PC-3 (cell line): Measurements from ENCODE around the gene PTPRQ. TPM values are rescaled to one million over a fixed set of nuclear protein-coding genes. Genes with fewer than 3 reads are reported as not detected.

ENCODE experiments used
- ATAC-seq: fragments of 200-7000 bp; cut with Tn5 transposase; 2 replicates; pipeline ENCODE4 v1.9.1; 2020; ENCODE audit warnings: mild to moderate bottlenecking, moderate library complexity
- BruUV-seq: library from RNA; stranded (reverse); fragments of 400-500 nt; replicated peaks from 2 replicates; lab custom pipeline; 2021; lab: Mats Ljungman, UMichigan
- CTCF ChIA-PET: fragments of 300-600 bp; sonication (Branson Sonifier 250); formaldehyde crosslinking; loops from one replicate; lab custom pipeline; 2022; ENCODE audit warnings: antibody characterized with exemption; lab: Charles Lee
- POLR2A ChIA-PET: fragments of 300-600 bp; sonication (Branson Sonifier 250); formaldehyde crosslinking; loops from one replicate; lab custom pipeline; 2022; ENCODE audit warnings: antibody characterized with exemption; ENCODE audit not compliant: unreplicated experiment; lab: Charles Lee
- DNase-seq: peaks from one replicate; pipeline ENCODE4 v3.0.0-alpha.2; 2015
- H2AFZ ChIP-seq: fragments of 300-600 bp; sonication (generic); 2 replicates; pipeline ENCODE4 v1.6.0; 2016; ENCODE audit warnings: antibody characterized with exemption, low read length
- H3F3A ChIP-seq: fragments of 300-600 bp; sonication (generic); one replicate; pipeline ENCODE4 v1.6.0; 2017; ENCODE audit warnings: antibody characterized with exemption, low read length, control low read depth, mild to moderate bottlenecking; ENCODE audit not compliant: unreplicated experiment
- H3K27ac ChIP-seq: fragments of 300-600 bp; sonication (generic); 2 replicates; pipeline ENCODE4 v1.5.1; 2016; ENCODE audit warnings: mild to moderate bottlenecking, low read length
- H3K27me3 ChIP-seq: fragments of 300-600 bp; sonication (generic); 2 replicates; pipeline ENCODE4 v1.6.1; 2016; ENCODE audit warnings: low read length, mixed read lengths
- H3K36me3 ChIP-seq: fragments of 300-600 bp; sonication (generic); 2 replicates; pipeline ENCODE4 v1.6.1; 2016; ENCODE audit warnings: low read depth, mixed run types, low read length, mixed read lengths
- H3K4me1 ChIP-seq: fragments of 300-600 bp; sonication (generic); 2 replicates; pipeline ENCODE4 v1.5.1; 2016; ENCODE audit warnings: low read length; ENCODE audit not compliant: insufficient read depth
- H3K4me2 ChIP-seq: fragments of 300-600 bp; sonication (generic); 2 replicates; pipeline ENCODE4 v1.6.0; 2016; ENCODE audit warnings: low read length
- H3K4me3 ChIP-seq: fragments of 300-600 bp; sonication (generic); 2 replicates; pipeline ENCODE4 v1.5.1; 2016; ENCODE audit warnings: mild to moderate bottlenecking, low read length, mixed read lengths
- H3K79me2 ChIP-seq: fragments of 300-600 bp; sonication (generic); 2 replicates; pipeline ENCODE4 v1.6.1; 2017; ENCODE audit warnings: low read length, mixed read lengths
- H3K9ac ChIP-seq: fragments of 300-600 bp; sonication (generic); 2 replicates; pipeline ENCODE4 v1.6.0; 2016; ENCODE audit warnings: mild to moderate bottlenecking, low read length
- H3K9me2 ChIP-seq: fragments of 300-600 bp; sonication (generic); replicated peaks from 2 replicates; pipeline ENCODE4 v1.6.1; 2016; ENCODE audit warnings: mixed run types, low read length, mixed read lengths
- H3K9me3 ChIP-seq: fragments of 300-600 bp; sonication (generic); 2 replicates; pipeline ENCODE4 v1.6.1; 2016; ENCODE audit warnings: low read length, mixed read lengths
- H4K20me1 ChIP-seq: fragments of 300-600 bp; sonication (generic); 2 replicates; pipeline ENCODE4 v1.6.1; 2016; ENCODE audit warnings: low read length, mixed read lengths
- CTCF ChIP-seq: fragments of 300-600 bp; sonication (generic); conservative IDR thresholded peaks from 2 replicates; pipeline ENCODE4 v1.5.1; 2017; ENCODE audit warnings: antibody characterized with exemption, low read depth, mild to moderate bottlenecking, low read length
- EZH2 ChIP-seq: fragments of 300-600 bp; sonication (generic); IDR thresholded peaks from one replicate; pipeline ENCODE4 v1.6.1; 2017; ENCODE audit warnings: antibody characterized with exemption, mild to moderate bottlenecking, low read length; ENCODE audit not compliant: unreplicated experiment
- EZH2phosphoT487 ChIP-seq: fragments of 300-600 bp; sonication (generic); IDR thresholded peaks from 2 replicates; pipeline ENCODE4 v1.6.1; 2018; ENCODE audit warnings: mild to moderate bottlenecking, antibody characterized with exemption, low read length, borderline replicate concordance
- intact Hi-C: fragments of 100-400 bp; cut with micrococcal nuclease; formaldehyde crosslinking; loops from 2 replicates; pipeline ENCODE4 v1.9.0; 2023
- total RNA-seq: library from RNA; depleted of rRNA; stranded (reverse); fragments of >200 nt; gene quantifications from 2 replicates; pipeline ENCODE4 v1.2.3, GENCODE V29; 2014

Gene PTPRQ
- total RNA-seq, 1 experiment from 2014 or later: 0.07 TPM

- CTCF ChIA-PET: interaction anchor here (0.6 kb wide), 1 partner anchor 25 kb away, joined by 3 read pairs; no protein-coding TSS in a partner anchor
- H3K9ac ChIP-seq: no peak overlapping the region
- H4K20me1 ChIP-seq: no peaks in the 10 kb centered on the region
- no peaks in the 10 kb centered on the region for H3K9me2 ChIP-seq
- no peaks in the 10 kb centered on the region for H3K4me1 ChIP-seq
- TF ChIP-seq EZH2phosphoT487 (no peak), CTCF (no peak), EZH2 (no peak)
- intact Hi-C loops: no loop called here
- no peak overlapping the region for H3K4me3 ChIP-seq
- no peak overlapping the region for H3K4me2 ChIP-seq
- no peak overlapping the region for H3K27ac ChIP-seq
- no peaks in the 10 kb centered on the region for H3K9me3 ChIP-seq
- peaks cover 55% of the 10 kb centered on the region for H3K27me3 ChIP-seq
- no peaks in the 10 kb centered on the region for H3K36me3 ChIP-seq
- H2AFZ ChIP-seq: no peak overlapping the region
- POLR2A ChIA-PET: no interaction called here
- BruUV-seq: no TSS peak
- H3K79me2 ChIP-seq: no peaks in the 10 kb centered on the region
- no peak for DNase-seq
- H3F3A ChIP-seq: no peaks in the 10 kb centered on the region
- ATAC-seq: no peak
Observed at GRCh38 chr12:80710727-80711449, 266.9 kb downstream of the PTPRQ start.

DNA sequence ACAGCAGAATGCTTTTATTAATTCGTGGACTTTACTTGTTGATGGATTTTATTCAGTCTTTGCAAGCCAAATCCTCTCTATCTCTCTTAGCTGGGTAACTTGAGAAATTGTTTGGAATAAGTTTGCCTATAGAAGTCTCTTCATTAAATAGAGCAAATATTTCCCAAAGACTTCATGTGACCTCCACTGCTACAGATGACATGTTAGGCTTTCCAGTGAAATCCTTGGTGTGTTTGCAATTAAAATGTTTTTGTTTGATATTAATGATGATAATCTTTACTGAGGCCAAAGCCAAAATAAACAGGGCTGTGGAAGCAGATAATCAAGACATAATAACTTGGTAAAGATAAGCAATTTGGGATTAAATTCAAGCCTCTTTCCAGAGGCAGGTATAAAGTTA is 267.8 kb downstream of the PTPRQ start:
- Histone ChIP-seq H3K36me3 (no peaks in the 10 kb centered on the region), H3K4me3 (no peak overlapping the region), H3K9me3 (no peaks in the 10 kb centered on the region), H3K4me1 (no peaks in the 10 kb centered on the region), H3F3A (no peaks in the 10 kb centered on the region), H2AFZ (no peak overlapping the region), H3K27ac (no peak overlapping the region), H3K9ac (no peak overlapping the region), H3K4me2 (no peak overlapping the region), H4K20me1 (no peaks in the 10 kb centered on the region), H3K27me3 (peaks cover 57% of the 10 kb centered on the region), H3K79me2 (no peaks in the 10 kb centered on the region), H3K9me2 (no peaks in the 10 kb centered on the region)
- ChIA-PET POLR2A (no interaction called here), CTCF (interaction anchor here (0.6 kb wide), 1 partner anchor 26 kb away, joined by 3 read pairs; no protein-coding TSS in a partner anchor)
- DNase-seq (no peak), ATAC-seq (no peak)
- BruUV-seq: no TSS peak
- intact Hi-C loops: no loop called here
- no peak for TF ChIP-seq EZH2phosphoT487
- TF ChIP-seq CTCF: no peak
- TF ChIP-seq EZH2: no peak

- H4K20me1 ChIP-seq: no peaks in the 10 kb centered on the region
- no TSS peak for BruUV-seq
- H3K36me3 ChIP-seq: no peaks in the 10 kb centered on the region
- no peak for DNase-seq
- H3K27me3 ChIP-seq: peaks cover 60% of the 10 kb centered on the region
- no peaks in the 10 kb centered on the region for H3F3A ChIP-seq
- no peak overlapping the region for H3K27ac ChIP-seq
- no peaks in the 10 kb centered on the region for H3K4me1 ChIP-seq
- TF ChIP-seq EZH2 (no peak), CTCF (no peak), EZH2phosphoT487 (no peak)
- H3K4me3 ChIP-seq: no peak overlapping the region
- intact Hi-C loops: no loop called here
- ChIA-PET CTCF (no interaction called here), POLR2A (no interaction called here)
- H3K9ac ChIP-seq: no peak overlapping the region
- no peaks in the 10 kb centered on the region for H3K9me3 ChIP-seq
- no peak overlapping the region for H3K4me2 ChIP-seq
- no peak for ATAC-seq
- H3K79me2 ChIP-seq: no peaks in the 10 kb centered on the region
- no peaks in the 10 kb centered on the region for H3K9me2 ChIP-seq
- no peak overlapping the region for H2AFZ ChIP-seq
Observed at GRCh38 chr12:80712866-80713265, 268.8 kb downstream of the PTPRQ start.
